Measurements from ENCODE around the gene RPN1. TPM values are rescaled to one million over a fixed set of nuclear protein-coding genes. Genes with fewer than 3 reads are reported as not detected.
"Not testable (repeated sequence)": the region's sequence is repeated elsewhere in the genome, so short reads cannot be mapped to it uniquely, and the experiment has no call there.

RPN1 gene
- total RNA-seq, 4 donors from 2014 or later, result 91.5 to 150 (median 148) TPM

DNA sequence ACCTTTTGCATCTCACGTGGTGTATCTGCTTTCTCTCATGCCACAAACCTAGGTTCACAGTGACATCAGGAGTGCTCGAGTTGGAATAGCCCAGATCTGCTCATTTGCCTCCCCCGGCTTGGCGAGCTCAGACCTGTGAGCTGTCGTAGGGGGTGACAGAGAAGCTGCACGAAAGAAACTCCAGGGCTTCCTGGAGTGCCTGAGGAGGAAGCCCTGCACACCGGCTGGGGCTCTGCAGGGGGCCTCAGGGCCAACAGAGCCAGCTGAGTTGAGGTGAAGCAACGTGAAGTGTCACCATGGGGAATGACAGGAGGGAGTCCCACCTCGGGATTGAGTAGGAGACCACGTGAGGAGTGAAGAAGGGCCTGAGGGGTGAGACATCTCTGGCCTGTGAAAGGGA, 62.5 kb downstream of the RPN1 start:
- H3K9me3 ChIP-seq, result no peaks in the 10 kb centered on the region
- H3K36me3 ChIP-seq, result no peaks in the 10 kb centered on the region
- peaks cover 4% of the 10 kb centered on the region for H3K27me3 ChIP-seq
- no peaks in the 10 kb centered on the region for H3K4me1 ChIP-seq
- no peak overlapping the region for H3K4me3 ChIP-seq
- DNase-seq (ENCODE audit: low spot score in 2 of 2), result no peak
- H3K27ac ChIP-seq, result no peak overlapping the region
- no peak for TF ChIP-seq POLR2A (IDR thresholded peaks at IDR 0.05)
- no peak for TF ChIP-seq POLR2AphosphoS5 (IDR thresholded peaks at IDR 0.05)
- no peak for TF ChIP-seq CTCF (IDR thresholded peaks at IDR 0.05)
- TF ChIP-seq EP300 (IDR thresholded peaks at IDR 0.05), result no peak
- WGBS, result 62% methylated on average over 10 of the region's 10 CpGs

DNA sequence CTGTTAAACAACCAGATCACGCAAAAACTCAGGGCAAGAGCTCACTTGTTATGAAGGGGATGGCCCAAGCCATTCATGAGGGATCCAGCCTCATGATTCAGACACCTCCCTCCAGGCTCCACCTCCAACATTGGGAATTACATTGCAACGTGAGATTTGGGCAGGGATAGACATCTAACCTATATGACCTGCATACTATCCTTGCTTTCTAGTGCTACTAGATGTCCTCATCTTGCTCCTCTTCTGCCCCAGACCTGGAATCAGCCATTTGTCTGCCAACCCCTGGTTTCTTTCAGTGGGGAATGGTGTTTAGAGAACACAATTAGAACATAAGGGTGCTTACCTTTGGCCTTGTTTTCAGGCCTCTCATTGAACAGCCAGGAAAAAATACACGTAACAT, 63.2 kb downstream of the RPN1 start:
- H3K27ac ChIP-seq, result no peak overlapping the region
- TF ChIP-seq POLR2AphosphoS5 (IDR thresholded peaks at IDR 0.05), result no peak
- no peak for TF ChIP-seq EP300 (IDR thresholded peaks at IDR 0.05)
- TF ChIP-seq POLR2A (IDR thresholded peaks at IDR 0.05), result no peak
- no peak for TF ChIP-seq CTCF (IDR thresholded peaks at IDR 0.05)
- WGBS, result 82% methylated on average over 3 of the region's 3 CpGs
- no peak overlapping the region for H3K4me3 ChIP-seq
- no peaks in the 10 kb centered on the region for H3K36me3 ChIP-seq
- peaks cover 4% of the 10 kb centered on the region for H3K27me3 ChIP-seq
- no peak for DNase-seq (ENCODE audit: low spot score in 2 of 2)
- H3K4me1 ChIP-seq, result no peaks in the 10 kb centered on the region
- no peaks in the 10 kb centered on the region for H3K9me3 ChIP-seq

DNA sequence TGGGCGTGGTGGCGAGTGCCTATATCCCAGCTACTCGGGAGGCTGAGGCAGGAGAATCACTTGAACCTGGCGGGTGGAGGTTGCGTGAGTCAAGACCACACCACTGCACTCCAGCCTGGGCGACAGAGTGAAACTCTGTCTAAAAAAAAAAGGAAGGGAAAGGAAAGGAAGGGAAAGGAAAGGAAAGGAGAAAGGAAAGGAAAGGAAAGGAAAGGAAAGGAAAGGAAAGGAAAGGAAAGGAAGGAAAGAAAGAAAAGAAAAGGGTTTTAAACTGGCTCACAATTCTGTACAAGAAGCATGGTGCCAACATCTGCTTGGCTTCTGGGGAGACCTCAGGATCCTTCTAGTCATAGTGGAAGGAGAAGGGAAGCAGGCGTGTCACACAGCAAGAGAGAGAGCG, 63.7 kb downstream of the RPN1 start:
- WGBS, result 91% methylated on average over 8 of the region's 8 CpGs
- H3K27ac ChIP-seq; DNase-seq (ENCODE audit: low spot score in 2 of 2): not testable (repeated sequence)

GRCh38 chr3:128586391-128586790, 64.2 kb downstream of the RPN1 start:
- WGBS, result 80% methylated on average over 9 of the region's 9 CpGs
- DNase-seq (ENCODE audit: low spot score in 2 of 2); H3K27ac ChIP-seq: not testable (repeated sequence)

More for the DNA sequence above, 63.7 kb downstream of the RPN1 start:
- H3K36me3 ChIP-seq, H3K9me3 ChIP-seq, H3K4me3 ChIP-seq, H3K4me1 ChIP-seq, H3K27me3 ChIP-seq: not testable (repeated sequence)

GRCh38 chr3:128585974-128586373, 64.6 kb downstream of the RPN1 start:
- no peak overlapping the region for H3K27ac ChIP-seq
- H3K36me3 ChIP-seq, result no peaks in the 10 kb centered on the region
- no peaks in the 10 kb centered on the region for H3K9me3 ChIP-seq
- no peaks in the 10 kb centered on the region for H3K4me1 ChIP-seq
- 69% methylated on average over 11 of the region's 11 CpGs for WGBS
- H3K4me3 ChIP-seq, result no peak overlapping the region
- TF ChIP-seq POLR2AphosphoS5 (IDR thresholded peaks at IDR 0.05) (no peak), EP300 (IDR thresholded peaks at IDR 0.05) (no peak), CTCF (IDR thresholded peaks at IDR 0.05) (no peak), POLR2A (IDR thresholded peaks at IDR 0.05) (no peak)
- DNase-seq (ENCODE audit: low spot score in 2 of 2), result no peak
- peaks cover 4% of the 10 kb centered on the region for H3K27me3 ChIP-seq

More at GRCh38 chr3:128586391-128586790, 64.2 kb downstream of the RPN1 start:
- not testable (repeated sequence) for H3K36me3 ChIP-seq, H3K9me3 ChIP-seq, H3K27me3 ChIP-seq, H3K4me3 ChIP-seq, H3K4me1 ChIP-seq

- TF ChIP-seq POLR2AphosphoS5 (IDR thresholded peaks at IDR 0.05) (no peak), POLR2A (IDR thresholded peaks at IDR 0.05) (no peak), CTCF (IDR thresholded peaks at IDR 0.05) (no peak), EP300 (IDR thresholded peaks at IDR 0.05) (no peak)
- H3K4me3 ChIP-seq, result no peak overlapping the region
- no peak for DNase-seq (ENCODE audit: low spot score in 2 of 2)
- H3K36me3 ChIP-seq, result no peaks in the 10 kb centered on the region
- no peak overlapping the region for H3K27ac ChIP-seq
- 75% methylated on average over 7 of the region's 7 CpGs for WGBS
- no peaks in the 10 kb centered on the region for H3K9me3 ChIP-seq
- H3K27me3 ChIP-seq, result peaks cover 4% of the 10 kb centered on the region
- no peaks in the 10 kb centered on the region for H3K4me1 ChIP-seq
Observed at GRCh38 chr3:128585189-128585588, 65.4 kb downstream of the RPN1 start.

Measured in suprapubic skin (tissue), 4 donors.